Inflammatory macrophage treated with lipopolysaccharide for 4 hours (primary cell): ENCODE measurements around the gene BPI.
"Not testable (repeated sequence)": the region's sequence is repeated elsewhere in the genome, so short reads cannot be mapped to it uniquely, and the experiment has no call there.

Experiments
- DNase-seq: peaks from one replicate; pipeline ENCODE4 v3.0.0-alpha.2; 2020

The BPI gene

GRCh38 chr20:38372806-38373205 is 68.8 kb downstream of the BPI start:
- no peak for DNase-seq

- DNase-seq: no peak
These were observed 69.4 kb downstream of the BPI start for GRCh38 chr20:38373231-38373867.

GRCh38 chr20:38373898-38374297 is 69.9 kb downstream of the BPI start:
- DNase-seq: no peak

GRCh38 chr20:38377039-38377685 is 73.2 kb downstream of the BPI start:
- no peak for DNase-seq

GRCh38 chr20:38377838-38378237 is 73.9 kb downstream of the BPI start:
- DNase-seq: not testable (repeated sequence)

- no peak for DNase-seq
These were observed 79.2 kb downstream of the BPI start for GRCh38 chr20:38383147-38383546.

GRCh38 chr20:38386004-38386403 is 82.0 kb downstream of the BPI start:
- DNase-seq: peak; percentile 17

- no peak for DNase-seq
These were observed 82.9 kb downstream of the BPI start for GRCh38 chr20:38386851-38387250.
